ENCODE measurements around the gene SYT2.

GRCh38 chr1:202750024-202750423, 39.8 kb upstream of the SYT2 start:
- TF ChIP-seq, protein P1, sequence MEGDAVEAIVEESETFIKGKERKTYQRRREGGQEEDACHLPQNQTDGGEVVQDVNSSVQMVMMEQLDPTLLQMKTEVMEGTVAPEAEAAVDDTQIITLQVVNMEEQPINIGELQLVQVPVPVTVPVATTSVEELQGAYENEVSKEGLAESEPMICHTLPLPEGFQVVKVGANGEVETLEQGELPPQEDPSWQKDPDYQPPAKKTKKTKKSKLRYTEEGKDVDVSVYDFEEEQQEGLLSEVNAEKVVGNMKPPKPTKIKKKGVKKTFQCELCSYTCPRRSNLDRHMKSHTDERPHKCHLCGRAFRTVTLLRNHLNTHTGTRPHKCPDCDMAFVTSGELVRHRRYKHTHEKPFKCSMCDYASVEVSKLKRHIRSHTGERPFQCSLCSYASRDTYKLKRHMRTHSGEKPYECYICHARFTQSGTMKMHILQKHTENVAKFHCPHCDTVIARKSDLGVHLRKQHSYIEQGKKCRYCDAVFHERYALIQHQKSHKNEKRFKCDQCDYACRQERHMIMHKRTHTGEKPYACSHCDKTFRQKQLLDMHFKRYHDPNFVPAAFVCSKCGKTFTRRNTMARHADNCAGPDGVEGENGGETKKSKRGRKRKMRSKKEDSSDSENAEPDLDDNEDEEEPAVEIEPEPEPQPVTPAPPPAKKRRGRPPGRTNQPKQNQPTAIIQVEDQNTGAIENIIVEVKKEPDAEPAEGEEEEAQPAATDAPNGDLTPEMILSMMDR (conservative IDR thresholded peaks at IDR 0.05 in 1 of 2, IDR thresholded peaks at IDR 0.05 in 1 of 2; ENCODE audit: extremely low read depth in 1 of 2, insufficient read depth in 1 of 2, low read depth in 1 of 2, low read length in 2 of 2): no peak
- no peak for TF ChIP-seq EZH2 (IDR thresholded peaks at IDR 0.05; ENCODE audit: borderline replicate concordance, low read length)

Measured in mammary epithelial cell (primary cell).